HG03521 (cell line): ENCODE results near the gene KDM6A.
A peak's percentile ranks its signal among the peaks of the same experiment; 100 is the strongest.
"Not testable (repeated sequence)": the region's sequence is repeated elsewhere in the genome, so short reads cannot be mapped to it uniquely, and the experiment has no call there.

Source experiments
- ATAC-seq: cut with Tn5 transposase; IDR thresholded peaks from one replicate; pipeline ENCODE4 v1.9.1; 2021; ENCODE audit warnings: mild to moderate bottlenecking, moderate library complexity; ENCODE audit not compliant: unreplicated experiment

KDM6A gene

GRCh38 chrX:44999872-45000271, 126.9 kb downstream of the KDM6A start:
- ATAC-seq, result not testable (repeated sequence)

GRCh38 chrX:45001048-45001447, 128.1 kb downstream of the KDM6A start:
- no peak for ATAC-seq

- ATAC-seq, result no peak
Measured at GRCh38 chrX:45003085-45003484, 130.1 kb downstream of the KDM6A start.

GRCh38 chrX:45006002-45006800, 133.2 kb downstream of the KDM6A start:
- ATAC-seq, result no peak

GRCh38 chrX:45007598-45007997, 134.6 kb downstream of the KDM6A start:
- ATAC-seq, result peak; percentile 58

- ATAC-seq, result no peak
Measured at GRCh38 chrX:45009371-45010000, 136.5 kb downstream of the KDM6A start.

GRCh38 chrX:45011131-45011530, 138.1 kb downstream of the KDM6A start:
- no peak for ATAC-seq

GRCh38 chrX:45011597-45011996, 138.6 kb downstream of the KDM6A start:
- ATAC-seq, result no peak

- ATAC-seq, result no peak
Measured at GRCh38 chrX:45017946-45018345, 145.0 kb downstream of the KDM6A start.

- no peak for ATAC-seq
Measured at GRCh38 chrX:45022150-45022549, 149.2 kb downstream of the KDM6A start.

- no peak for ATAC-seq
Measured at GRCh38 chrX:45024501-45024900, 151.5 kb downstream of the KDM6A start.

- ATAC-seq, result no peak
Measured at GRCh38 chrX:45026036-45026435, 153.0 kb downstream of the KDM6A start.

GRCh38 chrX:45031830-45032378, 158.9 kb downstream of the KDM6A start:
- ATAC-seq, result no peak

GRCh38 chrX:45035071-45035470, 162.1 kb downstream of the KDM6A start:
- no peak for ATAC-seq

- no peak for ATAC-seq
Measured at GRCh38 chrX:45036161-45036560, 163.2 kb downstream of the KDM6A start.

- not testable (repeated sequence) for ATAC-seq
Measured at GRCh38 chrX:45040137-45040536, 167.1 kb downstream of the KDM6A start.

GRCh38 chrX:45046417-45046816, 173.4 kb downstream of the KDM6A start:
- ATAC-seq, result no peak

- ATAC-seq, result no peak
Measured at GRCh38 chrX:45050558-45050957, 177.6 kb downstream of the KDM6A start.

- ATAC-seq, result no peak
Measured at GRCh38 chrX:45056428-45057145, 183.6 kb downstream of the KDM6A start.

GRCh38 chrX:45059906-45060305, 186.9 kb downstream of the KDM6A start:
- ATAC-seq, result not testable (repeated sequence)

GRCh38 chrX:45063319-45064095, 190.5 kb downstream of the KDM6A start:
- ATAC-seq, result no peak
